CD4-positive, alpha-beta T cell (primary cell): ENCODE results near the gene ZDHHC1. TPM values are rescaled to one million over a fixed set of nuclear protein-coding genes. Genes with fewer than 3 reads are reported as not detected.

Experiments used
- ATAC-seq: fragments of 200-7000 bp; cut with Tn5 transposase; one replicate; pipeline ENCODE4 v1.10.0; 2022; ENCODE audit warnings: mild to moderate bottlenecking; ENCODE audit not compliant: poor library complexity
- CTCF ChIA-PET: fragments of 350-600 bp; sonication (Branson Sonifier 250); formaldehyde crosslinking; loops from one replicate; lab custom pipeline; 2021; ENCODE audit warnings: antibody characterized with exemption, inconsistent platforms; lab: Charles Lee
- POLR2A ChIA-PET: fragments of 350-600 bp; sonication (Branson Sonifier 250); formaldehyde crosslinking; loops from one replicate; lab custom pipeline; 2021; ENCODE audit warnings: antibody characterized with exemption, inconsistent platforms; lab: Charles Lee
- DNase-seq, 14 experiments: peaks; one replicate each; pipeline ENCODE4 v3.0.0-alpha.2; 2013 to 2020; ENCODE audit warnings: mixed read lengths in 2 of 14
- H3K27ac ChIP-seq, 2 donors: one replicate each; pipeline versions ENCODE4 v1.5.1 to v1.7.0; 2013; ENCODE audit warnings: low read length in 2 of 2, low read depth in 1 of 2, mild to moderate bottlenecking in 1 of 2
- H3K27me3 ChIP-seq, 2 experiments: 1 replicate in 1 of 2; 2 replicates in 1 of 2; pipeline versions ENCODE4 v1.6.1 to v1.7.0; 2013; ENCODE audit warnings: low read length in 2 of 2, control low read depth in 1 of 2, mild to moderate bottlenecking in 1 of 2, moderate library complexity in 1 of 2; ENCODE audit not compliant: insufficient read depth in 2 of 2, control insufficient read depth in 1 of 2
- H3K36me3 ChIP-seq: one replicate; pipeline ENCODE4 v1.6.1; 2013; ENCODE audit warnings: low read length, control low read depth; ENCODE audit not compliant: insufficient read depth
- H3K4me1 ChIP-seq: one replicate; pipeline ENCODE4 v1.6.1; 2013; ENCODE audit warnings: low read length, control low read depth; ENCODE audit not compliant: insufficient read depth
- H3K4me3 ChIP-seq: one replicate; pipeline ENCODE4 v1.5.1; 2013; ENCODE audit warnings: mild to moderate bottlenecking, low read length, moderate library complexity
- H3K9me3 ChIP-seq, 2 experiments: 1 replicate in 1 of 2; 2 replicates in 1 of 2; pipeline versions ENCODE4 v1.6.1 to v1.7.0; 2013; ENCODE audit warnings: low read length in 2 of 2, mild to moderate bottlenecking in 2 of 2, control low read depth in 1 of 2, moderate library complexity in 1 of 2; ENCODE audit not compliant: control insufficient read depth in 1 of 2, insufficient read depth in 1 of 2
- H3K27ac Mint-ChIP-seq: one replicate; pipeline ENCODE4 v1.8.0; 2020; ENCODE audit warnings: mixed read lengths
- H3K27me3 Mint-ChIP-seq: one replicate; pipeline ENCODE4 v1.8.0; 2021; ENCODE audit warnings: mixed read lengths
- H3K36me3 Mint-ChIP-seq: one replicate; pipeline ENCODE4 v1.8.0; 2021; ENCODE audit warnings: low read depth, mixed read lengths
- H3K4me1 Mint-ChIP-seq: one replicate; pipeline ENCODE4 v1.8.0; 2021; ENCODE audit warnings: low read depth, mixed read lengths
- H3K4me3 Mint-ChIP-seq: one replicate; pipeline ENCODE4 v1.8.0; 2020; ENCODE audit warnings: mild to moderate bottlenecking, mixed read lengths
- H3K9me3 Mint-ChIP-seq: one replicate; pipeline ENCODE4 v1.8.0; 2020; ENCODE audit warnings: mixed read lengths
- intact Hi-C, 2 experiments: fragments of 100-400 bp; cut with DNase I in 1 of 2; cut with micrococcal nuclease in 1 of 2; formaldehyde crosslinking; loops; one replicate each; pipeline versions ENCODE4 v1.15.1 to v1.9.0; 2023 to 2025; cut with DNase I, micrococcal nuclease
- total RNA-seq, 174 experiments: library from RNA in 2 of 174; stranded (reverse) in 2 of 174; gene quantifications; one replicate each; pipeline ENCODE4 v1.2.3 and lab custom pipeline; 2021 to 2026
- TF ChIP-seq, protein P1 (sequence below): fragments of 200-600 bp; IDR thresholded peaks from one replicate; pipeline ENCODE4 v1.8.0; 2022; ENCODE audit warnings: antibody characterized with exemption, mild to moderate bottlenecking

ZDHHC1 gene
- total RNA-seq, 2 experiments from 2014 or later: 0.22 TPM; not detected in 1

DNA sequence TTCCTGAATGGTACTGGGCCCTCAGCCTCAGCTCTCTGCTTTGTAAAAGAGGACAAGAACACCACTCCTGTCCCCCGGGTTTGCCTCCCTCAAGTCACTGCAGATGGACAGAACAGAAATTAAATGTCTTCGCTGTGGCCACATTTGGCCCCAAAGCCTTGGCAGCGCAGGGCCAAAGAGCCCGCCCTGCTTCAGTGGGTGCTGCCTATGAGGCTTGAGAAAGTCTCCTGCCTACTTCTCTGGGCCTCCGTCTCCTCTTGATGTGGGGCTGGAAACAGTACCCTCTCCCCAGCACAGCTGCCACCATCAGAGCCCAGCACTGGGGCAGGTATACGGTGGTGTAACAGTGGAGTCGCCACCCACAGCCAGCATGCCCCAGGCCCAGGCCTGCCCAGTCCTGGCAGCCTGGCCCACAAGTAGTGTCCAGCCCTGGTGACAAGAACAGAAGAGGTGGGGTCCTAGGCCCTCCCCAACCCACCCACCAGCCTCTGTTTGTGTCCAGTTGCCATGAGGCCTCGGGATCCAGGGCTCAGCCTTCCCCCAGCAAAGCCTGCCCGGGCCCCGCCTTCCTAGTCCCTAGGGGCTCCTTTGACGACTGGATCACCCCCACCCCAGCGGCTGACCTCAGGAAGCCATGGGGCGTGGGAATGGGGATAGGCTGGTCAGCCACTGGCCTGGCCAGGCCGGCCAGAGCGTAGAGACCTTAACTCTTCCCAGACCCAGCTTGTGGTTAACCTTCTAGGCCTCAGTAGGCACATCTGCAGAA, 19.1 kb downstream of the ZDHHC1 start:
- no peak overlapping the region for H3K4me3 Mint-ChIP-seq

GRCh38 chr16:67396159-67397035, 19.9 kb downstream of the ZDHHC1 start:
- Histone ChIP-seq H3K27me3 (peaks cover 35 to 44% of the 10 kb centered on the region in 2 experiments), H3K36me3 (no peaks in the 10 kb centered on the region), H3K9me3 (peaks cover 0 to 15% of the 10 kb centered on the region in 2 experiments), H3K27ac (no peak overlapping the region), H3K4me1 (peaks cover 30% of the 10 kb centered on the region), H3K4me3 (no peak overlapping the region)
- TF ChIP-seq, protein P1, sequence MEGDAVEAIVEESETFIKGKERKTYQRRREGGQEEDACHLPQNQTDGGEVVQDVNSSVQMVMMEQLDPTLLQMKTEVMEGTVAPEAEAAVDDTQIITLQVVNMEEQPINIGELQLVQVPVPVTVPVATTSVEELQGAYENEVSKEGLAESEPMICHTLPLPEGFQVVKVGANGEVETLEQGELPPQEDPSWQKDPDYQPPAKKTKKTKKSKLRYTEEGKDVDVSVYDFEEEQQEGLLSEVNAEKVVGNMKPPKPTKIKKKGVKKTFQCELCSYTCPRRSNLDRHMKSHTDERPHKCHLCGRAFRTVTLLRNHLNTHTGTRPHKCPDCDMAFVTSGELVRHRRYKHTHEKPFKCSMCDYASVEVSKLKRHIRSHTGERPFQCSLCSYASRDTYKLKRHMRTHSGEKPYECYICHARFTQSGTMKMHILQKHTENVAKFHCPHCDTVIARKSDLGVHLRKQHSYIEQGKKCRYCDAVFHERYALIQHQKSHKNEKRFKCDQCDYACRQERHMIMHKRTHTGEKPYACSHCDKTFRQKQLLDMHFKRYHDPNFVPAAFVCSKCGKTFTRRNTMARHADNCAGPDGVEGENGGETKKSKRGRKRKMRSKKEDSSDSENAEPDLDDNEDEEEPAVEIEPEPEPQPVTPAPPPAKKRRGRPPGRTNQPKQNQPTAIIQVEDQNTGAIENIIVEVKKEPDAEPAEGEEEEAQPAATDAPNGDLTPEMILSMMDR: no peak
- no peaks in the 10 kb centered on the region for H3K9me3 Mint-ChIP-seq
- peaks cover 34% of the 10 kb centered on the region for H3K27me3 Mint-ChIP-seq
- peak in 1 of 14 experiments; percentile 34 for DNase-seq
- no peak for ATAC-seq
- peaks cover 8% of the 10 kb centered on the region for H3K4me1 Mint-ChIP-seq
- H3K27ac Mint-ChIP-seq: no peak overlapping the region
- intact Hi-C loops: loop anchor here (5.0 to 10.0 kb wide), 3 partner anchors 119 to 419 kb away; partner anchors contain the start of gene PLEKHG4 (in 1 of the 2)
- POLR2A ChIA-PET: no interaction called here
- H3K4me3 Mint-ChIP-seq: no peak overlapping the region
- H3K36me3 Mint-ChIP-seq: no peaks in the 10 kb centered on the region
- CTCF ChIA-PET: no interaction called here

More for the DNA sequence above, 19.1 kb downstream of the ZDHHC1 start:
- no peak for ATAC-seq
- CTCF ChIA-PET: no interaction called here
- Histone ChIP-seq H3K9me3 (peaks cover 0 to 15% of the 10 kb centered on the region in 2 experiments), H3K27ac (no peak overlapping the region), H3K36me3 (no peaks in the 10 kb centered on the region), H3K4me3 (no peak overlapping the region), H3K4me1 (peaks cover 30% of the 10 kb centered on the region), H3K27me3 (peaks cover 33 to 44% of the 10 kb centered on the region in 2 experiments)
- TF ChIP-seq, protein P1: no peak
- peaks cover 35% of the 10 kb centered on the region for H3K27me3 Mint-ChIP-seq
- POLR2A ChIA-PET: no interaction called here
- no peaks in the 10 kb centered on the region for H3K9me3 Mint-ChIP-seq
- H3K4me1 Mint-ChIP-seq: peaks cover 8% of the 10 kb centered on the region
- intact Hi-C loops: loop anchor here (5.0 to 10.0 kb wide), 3 partner anchors 120 to 420 kb away; partner anchors contain the start of gene PLEKHG4 (in 1 of the 2)
- H3K36me3 Mint-ChIP-seq: no peaks in the 10 kb centered on the region
- no peak for DNase-seq
- no peak overlapping the region for H3K27ac Mint-ChIP-seq

GRCh38 chr16:67395458-67396158, 20.7 kb downstream of the ZDHHC1 start:
- Histone ChIP-seq H3K27ac (no peak overlapping the region), H3K9me3 (peaks cover 0 to 15% of the 10 kb centered on the region in 2 experiments), H3K36me3 (no peaks in the 10 kb centered on the region), H3K27me3 (peaks cover 37 to 44% of the 10 kb centered on the region in 2 experiments), H3K4me3 (no peak overlapping the region), H3K4me1 (peaks cover 34% of the 10 kb centered on the region)
- CTCF ChIA-PET: no interaction called here
- H3K27me3 Mint-ChIP-seq: peaks cover 39% of the 10 kb centered on the region
- TF ChIP-seq, protein P1: no peak
- intact Hi-C loops: loop anchor here (5.0 to 10.0 kb wide), 3 partner anchors 118 to 418 kb away; partner anchors contain the start of gene PLEKHG4 (in 1 of the 2)
- ATAC-seq: no peak
- no peaks in the 10 kb centered on the region for H3K36me3 Mint-ChIP-seq
- H3K4me1 Mint-ChIP-seq: peaks cover 8% of the 10 kb centered on the region
- POLR2A ChIA-PET: no interaction called here
- no peak overlapping the region for H3K27ac Mint-ChIP-seq
- DNase-seq: no peak
- no peaks in the 10 kb centered on the region for H3K9me3 Mint-ChIP-seq
- H3K4me3 Mint-ChIP-seq: no peak overlapping the region
